IMR-90 (cell line): Measurements from ENCODE around the gene ITGA1.

Experiments
- CEBPB ChIP-seq: IDR thresholded peaks from 2 replicates; pipeline ENCODE4 v1.6.1; 2012; ENCODE audit warnings: low read depth, low read length, improper control_type of control experiment
- TF ChIP-seq, protein P1 (sequence below): conservative IDR thresholded peaks from 2 replicates; pipeline ENCODE4 v1.5.1; 2012; ENCODE audit warnings: mild to moderate bottlenecking, low read depth, low read length, improper control_type of control experiment

DNA sequence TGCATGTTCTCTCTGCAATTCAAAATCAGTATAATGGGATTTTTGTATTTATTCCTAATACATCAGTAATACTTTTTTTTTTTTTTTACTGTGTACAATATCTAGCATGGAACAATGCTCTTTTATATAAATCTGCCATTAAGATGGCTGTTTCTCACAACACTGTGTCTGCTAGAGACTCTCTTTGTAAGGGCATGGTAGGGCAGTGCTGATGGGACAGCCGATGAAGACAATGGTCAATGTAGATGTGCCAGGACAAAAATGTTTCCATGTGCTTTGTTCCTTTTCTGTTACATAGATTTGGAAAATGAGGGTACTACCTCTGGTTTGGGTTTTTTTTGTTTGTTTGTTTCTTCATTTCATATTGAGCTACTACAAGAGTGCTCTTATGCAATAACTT is 106.1 kb downstream of the ITGA1 start:
- TF ChIP-seq, protein P1, sequence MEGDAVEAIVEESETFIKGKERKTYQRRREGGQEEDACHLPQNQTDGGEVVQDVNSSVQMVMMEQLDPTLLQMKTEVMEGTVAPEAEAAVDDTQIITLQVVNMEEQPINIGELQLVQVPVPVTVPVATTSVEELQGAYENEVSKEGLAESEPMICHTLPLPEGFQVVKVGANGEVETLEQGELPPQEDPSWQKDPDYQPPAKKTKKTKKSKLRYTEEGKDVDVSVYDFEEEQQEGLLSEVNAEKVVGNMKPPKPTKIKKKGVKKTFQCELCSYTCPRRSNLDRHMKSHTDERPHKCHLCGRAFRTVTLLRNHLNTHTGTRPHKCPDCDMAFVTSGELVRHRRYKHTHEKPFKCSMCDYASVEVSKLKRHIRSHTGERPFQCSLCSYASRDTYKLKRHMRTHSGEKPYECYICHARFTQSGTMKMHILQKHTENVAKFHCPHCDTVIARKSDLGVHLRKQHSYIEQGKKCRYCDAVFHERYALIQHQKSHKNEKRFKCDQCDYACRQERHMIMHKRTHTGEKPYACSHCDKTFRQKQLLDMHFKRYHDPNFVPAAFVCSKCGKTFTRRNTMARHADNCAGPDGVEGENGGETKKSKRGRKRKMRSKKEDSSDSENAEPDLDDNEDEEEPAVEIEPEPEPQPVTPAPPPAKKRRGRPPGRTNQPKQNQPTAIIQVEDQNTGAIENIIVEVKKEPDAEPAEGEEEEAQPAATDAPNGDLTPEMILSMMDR = no peak
- TF ChIP-seq CEBPB = no peak
